ENCODE measurements around the gene DNM3. TPM values are rescaled to one million over a fixed set of nuclear protein-coding genes. Genes with fewer than 3 reads are reported as not detected.

DNM3 gene
- polyA plus RNA-seq, 1 donor (not counting 4 experiments of a cell fraction or from before 2014, with no cell fraction given), result 2.0 TPM

- no peaks in the 10 kb centered on the region for H3K9me3 ChIP-seq (ENCODE audit: control insufficient read depth, low read depth, low read length)
- no peaks in the 10 kb centered on the region for H3K4me1 ChIP-seq (ENCODE audit: control insufficient read depth, extremely low read depth, insufficient read depth, low read length)
- no peaks in the 10 kb centered on the region for H3K9me1 ChIP-seq (ENCODE audit: control insufficient read depth, extremely low read depth, insufficient read depth, low read length)
- H3K36me3 ChIP-seq (ENCODE audit: control insufficient read depth in 2 of 2, extremely low read depth in 1 of 2, insufficient read depth in 2 of 2, low read length in 2 of 2), result no peaks in the 10 kb centered on the region
- no peaks in the 10 kb centered on the region for H3K79me2 ChIP-seq (ENCODE audit: control insufficient read depth, insufficient read depth, low read length)
- H3K9ac ChIP-seq (ENCODE audit: control insufficient read depth, extremely low read depth, insufficient read depth, low read length), result no peak overlapping the region
- H3K27ac ChIP-seq (ENCODE audit: control insufficient read depth, insufficient read depth, low read length), result no peak overlapping the region
- FAIRE-seq, result no peak
- DNase-seq (ENCODE audit: low read depth, low spot score), result no peak
- dilution Hi-C loops (cut with MboI; ENCODE audit: extremely low pct_ligation_motif_present, low sequenced_read_pairs), result no loop called here
- H3K27me3 ChIP-seq (ENCODE audit: control insufficient read depth, extremely low read depth, insufficient read depth, low read length), result no peaks in the 10 kb centered on the region
- no peak overlapping the region for H2AFZ ChIP-seq (ENCODE audit: control insufficient read depth, low read length)
- TF ChIP-seq CTCF (optimal IDR thresholded peaks at IDR 0.05 in 1 of 3, IDR thresholded peaks at IDR 0.05 in 1 of 3, conservative IDR thresholded peaks at IDR 0.05 in 1 of 3; ENCODE audit: extremely low read depth in 1 of 3, insufficient read depth in 2 of 3, low read length in 3 of 3) (no peak), EZH2 (IDR thresholded peaks at IDR 0.05; ENCODE audit: low read length) (no peak)
- no peak overlapping the region for H3K4me3 ChIP-seq (ENCODE audit: control insufficient read depth in 2 of 3, extremely low read depth in 1 of 3, insufficient read depth in 2 of 3, low read depth in 1 of 3, low read length in 3 of 3)
- H3K4me2 ChIP-seq (ENCODE audit: control insufficient read depth, extremely low read depth, insufficient read depth, low read depth, low read length), result no peak overlapping the region
- H4K20me1 ChIP-seq (ENCODE audit: control insufficient read depth, extremely low read depth, insufficient read depth, low read length), result no peaks in the 10 kb centered on the region
Measured at GRCh38 chr1:171953835-171954234, 112.5 kb downstream of the DNM3 start.

GRCh38 chr1:171954361-171954760, 113.1 kb downstream of the DNM3 start:
- dilution Hi-C loops (cut with MboI; ENCODE audit: extremely low pct_ligation_motif_present, low sequenced_read_pairs), result no loop called here
- H3K4me3 ChIP-seq (ENCODE audit: control insufficient read depth in 2 of 3, extremely low read depth in 1 of 3, insufficient read depth in 2 of 3, low read depth in 1 of 3, low read length in 3 of 3), result no peak overlapping the region
- H3K9me3 ChIP-seq (ENCODE audit: control insufficient read depth, low read depth, low read length), result no peaks in the 10 kb centered on the region
- no peaks in the 10 kb centered on the region for H3K4me1 ChIP-seq (ENCODE audit: control insufficient read depth, extremely low read depth, insufficient read depth, low read length)
- H3K4me2 ChIP-seq (ENCODE audit: control insufficient read depth, extremely low read depth, insufficient read depth, low read depth, low read length), result no peak overlapping the region
- H2AFZ ChIP-seq (ENCODE audit: control insufficient read depth, low read length), result no peak overlapping the region
- no peaks in the 10 kb centered on the region for H3K27me3 ChIP-seq (ENCODE audit: control insufficient read depth, extremely low read depth, insufficient read depth, low read length)
- no peaks in the 10 kb centered on the region for H3K9me1 ChIP-seq (ENCODE audit: control insufficient read depth, extremely low read depth, insufficient read depth, low read length)
- H3K79me2 ChIP-seq (ENCODE audit: control insufficient read depth, insufficient read depth, low read length), result no peaks in the 10 kb centered on the region
- no peak overlapping the region for H3K9ac ChIP-seq (ENCODE audit: control insufficient read depth, extremely low read depth, insufficient read depth, low read length)
- TF ChIP-seq EZH2 (IDR thresholded peaks at IDR 0.05; ENCODE audit: low read length) (no peak), CTCF (optimal IDR thresholded peaks at IDR 0.05 in 1 of 3, IDR thresholded peaks at IDR 0.05 in 1 of 3, conservative IDR thresholded peaks at IDR 0.05 in 1 of 3; ENCODE audit: extremely low read depth in 1 of 3, insufficient read depth in 2 of 3, low read length in 3 of 3) (no peak)
- H3K36me3 ChIP-seq (ENCODE audit: control insufficient read depth in 2 of 2, extremely low read depth in 1 of 2, insufficient read depth in 2 of 2, low read length in 2 of 2), result no peaks in the 10 kb centered on the region
- H4K20me1 ChIP-seq (ENCODE audit: control insufficient read depth, extremely low read depth, insufficient read depth, low read length), result no peaks in the 10 kb centered on the region
- FAIRE-seq (no peak), DNase-seq (ENCODE audit: low read depth, low spot score) (no peak)
- H3K27ac ChIP-seq (ENCODE audit: control insufficient read depth, insufficient read depth, low read length), result no peak overlapping the region
